Myometrial cell (primary cell): ENCODE results near the gene NDUFB11. TPM values are rescaled to one million over a fixed set of nuclear protein-coding genes. Genes with fewer than 3 reads are reported as not detected.

Source experiments
- total RNA-seq: library from RNA; depleted of rRNA; stranded (reverse); fragments of >200 nt; gene quantifications from 2 replicates; pipeline ENCODE4 v1.2.3, GENCODE V29; 2015

NDUFB11 gene
- total RNA-seq: 67.7 and 82.7 TPM in 2 replicates

DNA sequence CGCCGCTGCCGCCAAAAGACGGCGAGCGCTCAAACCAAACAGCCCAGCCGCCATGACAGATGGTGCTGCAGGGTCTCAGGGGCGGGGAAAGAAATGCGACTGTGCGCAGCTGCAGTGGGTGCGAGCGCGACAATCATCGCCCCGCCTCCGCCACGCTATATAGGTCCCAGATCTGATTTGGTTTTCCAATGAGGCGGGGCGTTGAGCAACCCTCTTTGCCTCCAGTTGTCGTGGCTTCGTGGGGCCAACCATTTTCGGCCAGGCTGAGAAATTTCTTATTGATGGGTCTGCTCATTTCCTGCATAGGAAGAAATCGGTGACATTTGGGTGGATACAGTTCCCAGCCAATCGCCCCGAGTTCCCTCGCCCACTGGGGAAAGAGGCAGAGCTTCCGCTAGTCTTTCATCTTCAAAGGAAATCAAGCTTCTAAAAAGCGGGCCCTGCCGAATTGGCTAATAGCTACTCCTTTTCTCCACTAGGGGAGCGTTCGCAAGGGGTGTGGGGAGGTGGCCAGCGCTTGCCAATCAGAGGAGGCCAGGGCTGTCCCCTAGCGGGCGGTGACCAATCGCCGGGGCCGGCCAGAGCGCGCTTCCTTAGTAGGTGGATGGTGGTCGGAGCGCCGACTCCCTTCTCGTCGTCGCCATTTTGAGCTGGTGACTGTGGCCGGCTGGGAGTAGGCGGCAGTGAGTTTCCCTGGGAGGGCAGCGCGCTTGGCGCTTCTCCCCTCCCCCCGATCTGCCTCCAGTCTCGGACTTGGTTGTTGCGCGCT, at the start of gene NDUFB11, which contains the start of gene RBM10:
Gene NDUFB11 (minus strand): TSS at position 77 of the 769 bp plus-strand sequence. CDS start 23 bp downstream, at position 54.
Gene RBM10 (plus strand): TSS at position 596 of the 769 bp plus-strand sequence. CDS start 2,261 bp downstream, outside the sequence.

DNA sequence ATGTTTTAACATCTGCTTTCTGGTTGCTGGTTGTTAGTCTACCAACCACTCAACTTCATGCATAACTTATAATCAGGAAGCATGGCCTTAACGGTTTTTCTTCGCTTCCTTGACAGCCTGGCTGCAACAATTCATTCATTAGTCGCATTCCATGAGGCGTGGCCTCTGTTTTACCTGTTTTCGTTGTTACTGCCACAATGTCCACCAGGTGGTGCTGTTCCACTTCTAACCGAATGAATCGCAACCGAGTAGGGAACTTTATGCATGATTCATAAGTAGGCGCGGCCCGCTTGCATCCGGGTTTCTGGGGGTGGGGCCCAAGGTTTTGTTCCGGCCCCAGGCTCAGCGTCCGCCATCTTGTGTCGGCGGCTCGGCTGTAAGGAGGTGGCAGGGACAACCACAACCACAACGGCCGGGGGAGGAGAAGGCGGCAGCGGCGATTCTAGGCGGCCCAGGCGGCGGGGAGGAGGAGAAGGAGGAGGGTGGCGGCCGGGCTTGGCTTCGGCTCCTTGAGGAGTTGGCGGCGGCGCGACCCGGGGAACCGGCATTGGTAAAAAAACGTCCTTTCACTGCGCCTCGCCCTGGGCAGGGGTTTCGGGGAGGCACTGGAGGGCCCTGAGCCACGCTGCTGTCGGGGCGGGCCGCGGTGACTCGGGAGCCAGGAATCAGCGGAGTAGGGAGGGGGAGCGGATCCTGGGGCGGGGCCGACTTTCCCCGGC, 49.1 kb upstream of the NDUFB11 start, which contains the start of gene UBA1:
Gene UBA1 (plus strand): TSS at position 355 of the 719 bp plus-strand sequence. CDS start 4,974 bp downstream, outside the sequence.

Other genes starting within 250 kb of the NDUFB11 start
- 0.53 and 1.7 TPM in 2 replicates for gene JADE3, start 232.3 kb downstream of the NDUFB11 start, total RNA-seq
- 2.1 and 3.7 TPM in 2 replicates for gene RGN, start 66.3 kb downstream of the NDUFB11 start, total RNA-seq
- gene RBM10, start 519 bp upstream of the NDUFB11 start, total RNA-seq: 50.5 and 51.0 TPM in 2 replicates
- gene UBA1, start 49.1 kb upstream of the NDUFB11 start, total RNA-seq: 285 and 286 TPM in 2 replicates
- gene CDK16, start 74.0 kb upstream of the NDUFB11 start, total RNA-seq: 109 and 136 TPM in 2 replicates
- gene USP11, start 88.3 kb upstream of the NDUFB11 start, total RNA-seq: 39.5 and 45.0 TPM in 2 replicates
- gene ZNF157, start 225.9 kb upstream of the NDUFB11 start, total RNA-seq: under 0.01 TPM in 1 of 2 replicates, not detected in the other